Astrocyte (in vitro differentiated cells and primary cell): ENCODE measurements around the gene OR2B2.

Experiments
- EZH2 ChIP-seq: IDR thresholded peaks from 2 replicates; pipeline ENCODE4 v1.6.1; 2012; ENCODE audit warnings: mild to moderate bottlenecking, low read length, inconsistent platforms; ENCODE audit not compliant: insufficient read depth
- TF ChIP-seq, protein P1 (sequence below): IDR thresholded peaks from 2 replicates; pipeline ENCODE4 v1.5.1; 2011; ENCODE audit warnings: low read depth, mild to moderate bottlenecking, inconsistent platforms, low read length, moderate library complexity; ENCODE audit not compliant: insufficient read depth

DNA sequence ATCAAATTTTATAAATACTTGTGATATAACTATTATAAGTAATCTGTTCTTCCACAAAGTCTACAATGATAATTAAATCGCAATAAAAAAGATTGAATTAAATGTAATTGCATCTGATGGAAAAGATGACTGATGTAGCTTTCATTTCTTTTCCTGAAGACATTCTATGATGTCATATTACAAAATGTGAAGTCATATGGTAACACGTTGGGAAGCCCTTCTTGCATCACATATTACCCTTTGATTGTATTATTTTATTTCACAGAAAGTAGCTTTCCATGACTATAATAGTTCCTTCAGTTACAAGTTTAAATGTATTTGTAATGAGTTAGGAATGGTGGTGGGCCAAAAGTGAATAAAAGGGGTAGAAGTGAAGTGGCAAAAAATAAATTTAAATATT is 19.0 kb upstream of the OR2B2 start:
- TF ChIP-seq, protein P1, sequence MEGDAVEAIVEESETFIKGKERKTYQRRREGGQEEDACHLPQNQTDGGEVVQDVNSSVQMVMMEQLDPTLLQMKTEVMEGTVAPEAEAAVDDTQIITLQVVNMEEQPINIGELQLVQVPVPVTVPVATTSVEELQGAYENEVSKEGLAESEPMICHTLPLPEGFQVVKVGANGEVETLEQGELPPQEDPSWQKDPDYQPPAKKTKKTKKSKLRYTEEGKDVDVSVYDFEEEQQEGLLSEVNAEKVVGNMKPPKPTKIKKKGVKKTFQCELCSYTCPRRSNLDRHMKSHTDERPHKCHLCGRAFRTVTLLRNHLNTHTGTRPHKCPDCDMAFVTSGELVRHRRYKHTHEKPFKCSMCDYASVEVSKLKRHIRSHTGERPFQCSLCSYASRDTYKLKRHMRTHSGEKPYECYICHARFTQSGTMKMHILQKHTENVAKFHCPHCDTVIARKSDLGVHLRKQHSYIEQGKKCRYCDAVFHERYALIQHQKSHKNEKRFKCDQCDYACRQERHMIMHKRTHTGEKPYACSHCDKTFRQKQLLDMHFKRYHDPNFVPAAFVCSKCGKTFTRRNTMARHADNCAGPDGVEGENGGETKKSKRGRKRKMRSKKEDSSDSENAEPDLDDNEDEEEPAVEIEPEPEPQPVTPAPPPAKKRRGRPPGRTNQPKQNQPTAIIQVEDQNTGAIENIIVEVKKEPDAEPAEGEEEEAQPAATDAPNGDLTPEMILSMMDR = no peak
- TF ChIP-seq EZH2 = no peak
